Activated T-cell treated with anti-CD3 and anti-CD28 coated beads for 24 hours (primary cell): ENCODE measurements around the gene NPC1.
"Not testable (repeated sequence)": the region's sequence is repeated elsewhere in the genome, so short reads cannot be mapped to it uniquely, and the experiment has no call there.

Experiments used
- DNase-seq: peaks from one replicate; pipeline ENCODE4 v3.0.0-alpha.2; 2020; ENCODE audit warnings: low read depth

NPC1 gene

DNA sequence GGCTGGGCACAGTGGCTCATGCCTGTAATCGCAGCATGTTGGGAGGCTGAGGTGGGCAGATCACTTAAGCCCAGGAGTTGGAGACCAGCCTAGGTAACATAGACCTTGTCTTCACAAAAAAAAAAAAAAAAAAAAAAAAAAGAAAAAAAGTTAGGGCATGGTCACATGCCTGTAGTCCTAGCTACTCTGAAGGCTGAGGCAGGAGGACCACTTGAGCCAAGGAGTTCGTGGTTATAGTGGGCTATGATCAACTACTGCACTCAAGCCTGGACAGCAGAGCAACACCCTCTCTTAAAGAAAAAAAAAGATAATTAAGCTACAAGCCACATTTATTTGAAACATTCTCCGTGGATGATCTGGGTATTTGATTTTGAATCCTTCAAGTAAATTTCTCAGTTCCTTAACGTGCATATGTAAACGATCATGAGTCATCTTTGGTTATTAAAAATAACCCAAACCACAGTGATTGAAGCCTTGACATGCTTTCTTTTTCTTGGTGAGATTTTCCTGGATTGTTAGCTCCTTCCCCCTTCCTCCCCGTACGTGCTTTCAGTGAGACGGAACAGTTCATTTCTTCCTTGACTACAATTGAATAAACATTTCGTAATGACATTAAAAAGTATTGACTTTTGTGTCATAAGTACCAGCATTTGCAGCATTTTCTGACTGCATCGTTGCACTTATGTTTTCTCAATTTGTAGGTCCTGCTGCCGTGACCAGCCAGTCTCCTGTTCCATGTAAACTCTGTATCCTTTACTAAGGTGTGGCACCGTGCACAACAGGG, 62.7 kb downstream of the NPC1 start:
- no peak for DNase-seq

DNA sequence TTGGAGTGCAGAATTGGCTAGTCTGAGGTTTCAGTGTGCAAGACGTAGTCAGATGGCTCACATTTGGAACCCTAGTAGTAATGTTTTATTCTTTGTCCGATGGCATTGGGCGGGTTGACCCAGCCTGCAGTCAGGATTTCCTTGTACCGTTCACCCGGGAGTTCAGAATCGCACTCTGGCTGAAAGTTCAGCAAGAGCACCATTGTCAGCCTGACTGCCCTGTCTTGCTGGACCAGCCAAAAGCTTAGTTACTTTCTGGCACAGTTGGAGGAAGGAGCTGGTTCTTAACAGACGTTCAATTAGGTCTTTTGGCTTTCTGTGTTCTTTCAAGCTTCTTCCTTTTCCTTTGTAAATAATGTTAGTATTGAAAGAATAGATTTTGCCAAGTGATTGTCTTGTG, 64.4 kb downstream of the NPC1 start:
- DNase-seq = no peak

DNA sequence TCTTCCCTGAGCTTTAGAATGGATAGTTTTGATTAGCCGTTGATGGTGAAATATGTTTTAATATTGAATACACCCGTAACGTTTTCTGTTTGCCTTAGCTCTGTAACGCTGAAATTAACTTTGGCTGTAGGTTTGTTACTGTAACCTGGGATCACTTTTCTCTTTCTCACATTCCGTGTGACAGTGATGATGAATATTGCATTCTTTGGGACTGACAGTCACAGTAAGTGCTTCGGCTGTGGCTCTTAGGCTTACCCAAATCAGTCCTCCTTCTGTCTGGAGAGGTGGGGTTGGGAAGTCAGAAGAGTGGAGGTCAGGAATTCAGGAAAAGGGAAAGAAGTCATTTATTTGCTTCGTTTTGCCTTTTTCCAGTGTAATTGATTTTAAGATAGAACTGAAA, 65.0 kb downstream of the NPC1 start:
- DNase-seq = no peak

DNA sequence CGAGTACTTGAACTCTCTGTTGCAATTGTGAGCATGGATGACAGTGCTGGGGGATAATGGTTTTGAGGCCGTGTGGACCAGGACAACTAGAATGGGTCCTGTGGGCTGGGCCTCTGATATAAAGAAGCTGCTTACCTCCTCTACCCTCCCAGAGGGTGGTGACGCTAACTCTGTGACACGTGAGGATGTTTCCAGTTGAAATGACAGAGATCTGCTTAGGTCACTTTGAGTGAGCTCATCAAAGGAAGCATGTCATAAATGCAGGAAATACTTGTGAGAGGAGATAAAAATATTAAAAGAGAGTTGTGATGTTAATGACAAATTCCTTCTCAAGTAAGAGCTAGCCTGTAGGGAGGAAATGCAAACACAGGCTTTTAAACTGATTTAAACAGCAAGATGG, 66.6 kb downstream of the NPC1 start:
- DNase-seq = no peak

DNA sequence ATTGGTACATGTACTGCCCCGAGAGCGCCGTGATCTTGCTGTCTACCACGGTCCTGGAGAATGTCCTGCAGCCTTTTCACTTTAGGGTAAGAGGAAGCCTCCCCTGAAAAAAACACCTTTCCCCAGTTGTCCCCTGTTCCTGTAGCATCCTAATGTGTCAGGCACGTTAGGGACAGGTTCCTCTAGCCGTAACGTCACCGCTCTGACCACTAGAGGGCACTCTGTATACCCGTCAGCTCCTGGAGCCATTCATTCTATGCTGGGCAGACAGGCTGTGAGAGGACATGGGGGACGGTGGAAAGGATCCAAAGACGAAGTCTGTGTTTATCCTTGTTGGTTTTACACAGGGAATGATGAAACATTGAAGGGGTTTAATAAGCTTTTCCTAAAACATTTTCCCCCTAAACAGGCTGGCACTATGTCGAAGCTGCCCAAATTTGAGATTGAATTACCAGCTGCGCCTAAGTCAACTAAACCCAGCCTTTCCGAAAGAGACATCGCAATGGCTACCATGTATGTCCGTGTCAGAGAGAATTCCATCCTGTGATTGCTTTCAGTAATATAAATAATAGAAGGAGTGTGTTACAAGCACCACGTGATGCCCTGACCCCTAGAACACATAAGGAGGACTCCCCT, 70.3 kb downstream of the NPC1 start:
- DNase-seq = peak; percentile 66

DNA sequence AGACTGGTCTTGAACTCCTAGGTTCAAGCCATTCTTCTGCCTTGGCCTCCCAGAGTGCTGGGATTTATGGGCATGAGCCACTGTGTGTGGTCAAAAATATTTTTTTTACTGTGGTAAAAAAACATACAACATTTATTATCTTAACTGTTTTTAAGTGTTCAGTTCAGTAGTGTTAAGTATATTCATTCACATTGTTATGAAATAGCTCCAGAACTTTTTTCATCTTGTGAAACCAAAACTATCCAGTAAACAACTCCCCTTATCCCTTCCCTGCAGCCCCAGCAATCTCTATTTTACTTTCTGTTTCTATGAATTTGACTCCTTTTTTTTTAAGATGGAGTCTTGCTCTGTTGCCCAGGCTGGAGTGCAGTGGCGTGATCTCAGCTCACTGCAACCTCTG, 73.7 kb downstream of the NPC1 start:
- DNase-seq = no peak

DNA sequence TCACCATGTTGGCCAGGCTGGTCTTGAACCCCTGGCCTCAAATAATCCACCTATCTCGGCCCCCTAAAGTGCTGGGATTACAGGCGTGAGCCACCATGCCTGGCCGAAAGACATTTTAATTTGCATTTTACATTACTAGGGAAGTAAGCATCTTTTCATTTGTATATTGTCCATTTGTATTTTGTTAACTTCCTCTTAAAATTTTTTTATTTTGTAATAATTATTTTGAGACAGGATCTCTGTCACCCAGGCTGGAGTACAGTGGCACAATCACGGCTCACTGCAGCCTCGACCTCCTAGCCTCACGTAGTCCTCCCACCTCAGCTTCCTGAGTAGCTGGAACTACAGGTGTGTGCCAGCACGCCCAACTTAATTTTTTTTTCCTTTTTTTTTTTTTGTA, 74.1 kb downstream of the NPC1 start:
- DNase-seq = not testable (repeated sequence)

DNA sequence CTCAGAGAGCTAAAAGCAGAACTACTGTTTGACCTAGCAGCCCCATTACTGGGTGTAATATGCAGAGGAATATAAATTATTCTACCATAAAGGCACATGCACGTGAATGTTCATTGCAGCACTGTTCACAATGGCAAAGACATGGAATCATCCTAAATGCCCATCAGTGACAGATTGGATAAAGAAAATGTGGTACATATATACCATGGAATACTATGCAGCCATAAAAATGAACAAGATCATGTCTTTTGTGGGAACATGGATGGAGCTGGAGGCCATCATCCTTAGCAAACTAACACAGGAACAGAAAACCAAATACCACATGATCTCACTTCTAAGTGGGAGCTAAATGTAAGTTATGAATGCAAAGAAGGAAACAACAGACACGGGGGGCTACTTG, 75.4 kb downstream of the NPC1 start:
- DNase-seq = not testable (repeated sequence)

DNA sequence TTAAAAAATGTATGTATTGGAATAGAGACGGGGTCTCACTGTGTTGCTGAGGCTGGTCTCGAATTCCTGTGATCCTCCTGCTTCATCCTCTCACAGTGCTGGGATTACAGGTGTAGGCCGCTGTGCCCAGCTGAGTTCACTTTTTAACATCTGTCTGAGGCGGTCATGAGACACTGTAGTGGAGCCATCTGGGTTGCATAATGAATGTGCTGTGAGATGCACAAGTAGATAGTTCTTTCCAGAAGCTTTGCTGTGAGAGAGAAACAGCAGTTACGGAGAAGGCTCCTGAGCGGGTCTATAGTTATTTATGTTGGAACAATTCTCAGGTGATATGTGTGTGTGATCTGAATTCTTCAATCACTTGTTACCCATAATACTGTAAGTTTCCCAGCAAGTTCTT, 79.9 kb downstream of the NPC1 start:
- no peak for DNase-seq

DNA sequence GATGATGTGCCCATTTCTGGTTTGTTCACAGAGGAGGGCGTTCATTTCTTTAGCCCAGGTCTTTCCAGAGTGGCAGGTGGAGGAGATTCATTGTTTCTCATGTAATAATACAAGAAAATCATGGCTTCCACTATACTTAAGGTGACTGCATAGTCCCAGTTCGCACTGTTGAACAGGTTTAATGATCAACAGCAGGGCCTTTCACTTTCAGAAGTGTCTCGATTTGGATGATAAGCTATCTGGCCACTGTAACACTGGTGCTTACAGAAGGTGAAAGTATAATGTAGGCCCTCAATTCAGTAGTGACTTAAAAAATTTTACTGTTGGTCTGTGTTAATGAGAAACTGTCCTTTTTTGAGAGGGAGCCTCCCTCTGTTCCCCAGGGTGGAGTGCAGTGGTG, 81.6 kb downstream of the NPC1 start:
- DNase-seq = no peak

DNA sequence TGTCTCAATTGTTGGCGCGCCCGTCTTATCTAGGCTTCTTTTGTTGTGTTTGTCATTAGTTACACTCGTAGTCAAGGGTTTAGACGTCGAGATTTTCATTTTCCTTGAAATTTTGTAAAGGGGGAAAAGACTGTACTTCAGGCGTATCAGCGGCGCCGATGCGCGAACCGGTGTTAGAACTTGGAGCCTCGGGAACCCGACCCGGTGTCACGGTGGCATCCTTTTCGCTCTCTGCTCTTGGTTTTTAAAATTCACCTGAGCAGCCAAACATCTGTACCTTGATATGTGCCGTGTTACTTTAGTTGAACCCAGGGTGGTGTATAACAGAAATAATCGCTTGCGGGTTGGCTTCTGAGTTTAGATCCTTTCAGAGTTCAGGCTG, 82.4 kb downstream of the NPC1 start:
- no peak for DNase-seq

DNA sequence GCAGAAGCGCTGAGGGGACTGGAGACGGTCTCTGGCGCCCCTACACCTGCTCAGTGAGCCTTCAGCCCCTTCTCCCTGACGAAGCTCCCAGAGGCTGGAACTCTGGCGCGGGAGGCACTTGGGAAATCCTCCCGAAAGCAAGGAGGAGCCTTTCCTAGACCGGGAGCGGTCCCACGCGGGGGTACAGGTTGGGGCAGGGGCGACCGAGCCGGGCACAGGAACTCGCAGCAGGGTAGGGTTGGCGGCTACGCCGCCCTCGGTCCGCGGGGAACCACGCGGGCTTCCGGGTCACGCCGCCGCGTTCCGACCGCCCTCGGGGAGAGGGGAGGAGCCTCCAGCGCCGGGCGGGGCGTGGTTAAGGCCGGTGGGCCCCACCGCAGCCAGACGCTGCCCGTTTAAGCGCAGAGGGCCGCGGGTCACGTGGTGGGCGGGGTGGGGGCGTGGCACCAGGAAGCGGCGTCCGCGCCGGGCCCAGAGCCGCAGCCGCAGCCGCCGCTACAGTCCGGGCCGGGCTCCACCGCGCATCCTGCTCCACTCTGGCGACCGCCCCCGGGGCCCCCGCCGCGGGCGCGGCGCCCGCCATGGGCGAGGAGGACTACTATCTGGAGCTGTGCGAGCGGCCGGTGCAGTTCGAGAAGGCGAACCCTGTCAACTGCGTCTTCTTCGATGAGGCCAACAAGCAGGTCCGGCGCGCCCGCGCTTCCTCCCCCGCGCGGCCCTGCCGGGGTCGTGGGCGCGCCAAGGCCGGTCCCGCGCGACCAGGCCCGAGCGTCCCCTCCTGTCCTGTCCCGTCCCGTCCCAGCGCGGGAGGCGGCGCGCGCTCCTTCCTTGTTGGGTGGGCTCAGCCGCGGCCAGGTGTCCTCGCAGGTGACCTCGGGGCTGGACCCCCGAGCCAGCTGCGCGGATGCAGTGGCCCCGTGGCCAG, 83.0 kb downstream of the NPC1 start, which contains the start of gene RMC1:
TSS of gene RMC1 (plus strand) at position 474 of the 925 bp plus-strand sequence. CDS start at position 582, 108 bp downstream.
- DNase-seq = peak; percentile 98

DNA sequence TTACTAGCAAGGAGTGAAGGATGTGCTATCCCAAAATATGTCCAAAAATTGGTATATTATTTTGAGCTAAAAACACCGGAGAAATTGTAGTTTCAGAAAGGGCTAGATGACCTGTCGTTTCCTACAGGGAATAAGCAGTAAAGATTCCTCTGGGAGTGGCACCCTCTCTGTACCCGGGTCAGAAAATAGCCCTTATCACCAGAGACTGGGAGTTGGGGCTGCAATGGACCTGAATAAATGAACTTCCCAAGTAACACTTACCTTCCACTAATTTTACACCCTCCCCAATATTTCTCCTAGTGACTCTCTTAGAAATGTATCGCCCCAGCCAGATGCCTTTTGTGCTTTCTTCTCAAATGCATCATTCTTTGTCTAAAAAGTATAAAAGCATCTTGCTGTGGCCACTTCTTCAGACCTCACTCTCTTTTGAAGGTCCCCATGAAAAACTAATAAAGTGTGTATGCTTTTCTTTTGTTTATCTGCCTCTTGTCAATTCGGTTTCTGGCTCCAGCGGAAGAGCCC, 83.7 kb downstream of the NPC1 start:
- DNase-seq = no peak

DNA sequence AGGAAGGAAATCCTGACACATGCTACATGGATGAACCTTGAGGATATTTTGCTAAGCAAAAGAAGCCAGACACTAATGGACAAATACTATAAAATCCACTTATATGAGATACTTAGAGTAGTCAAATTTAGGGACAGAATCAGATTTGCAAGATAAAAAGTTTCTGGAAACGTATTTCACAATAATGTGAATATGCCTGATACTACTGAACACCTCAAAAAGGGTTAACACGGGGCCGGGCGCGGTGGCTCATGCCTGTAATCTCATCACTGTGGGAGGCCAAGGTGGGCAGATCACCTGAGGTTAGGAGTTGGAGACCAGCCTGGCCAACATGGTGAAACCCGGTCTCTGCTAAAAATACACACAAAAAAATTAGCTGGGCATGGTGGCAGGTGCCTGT, 84.7 kb downstream of the NPC1 start:
- DNase-seq = no peak

DNA sequence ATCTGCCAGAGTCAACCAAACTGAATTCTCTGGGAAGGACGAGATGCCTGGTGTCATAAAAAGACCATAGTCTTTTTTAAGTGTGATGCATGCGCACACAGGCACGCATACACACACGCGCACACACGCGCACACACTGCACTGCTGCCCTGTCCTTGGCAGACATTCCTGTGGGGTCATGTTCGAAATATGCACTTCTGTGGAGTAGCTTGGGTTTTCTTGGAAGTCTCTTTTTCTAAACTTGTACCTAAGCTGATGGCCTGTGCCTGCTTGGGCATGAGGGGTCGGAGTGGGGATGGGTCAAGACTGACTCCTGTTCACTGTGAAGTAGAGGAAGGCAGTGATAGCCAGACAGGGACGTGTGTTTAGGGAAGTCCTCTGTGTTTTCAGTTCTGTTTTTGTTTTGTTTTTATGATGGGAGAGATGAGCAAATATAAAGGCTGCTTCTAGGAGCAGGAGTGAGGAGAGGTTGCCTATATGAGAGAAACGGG, 87.0 kb downstream of the NPC1 start:
- DNase-seq = no peak

DNA sequence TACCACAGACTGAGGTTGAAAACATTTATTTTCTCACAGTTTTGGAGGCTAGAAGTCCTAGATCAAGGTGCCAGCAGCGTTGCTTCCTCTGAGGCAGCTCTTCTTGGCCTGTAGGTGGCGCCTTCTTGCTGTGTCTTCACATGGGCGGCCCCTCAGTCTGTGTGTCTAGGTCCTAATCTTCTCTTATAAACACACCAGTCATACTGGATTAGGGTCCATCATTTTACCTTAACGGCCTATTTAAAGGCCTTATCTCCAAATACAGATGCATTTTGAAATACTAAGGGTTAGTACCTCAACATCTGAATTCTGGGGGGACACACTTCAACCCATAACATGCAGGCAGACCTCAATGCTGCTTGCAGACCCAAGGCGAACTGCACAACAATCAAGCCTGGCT, 87.4 kb downstream of the NPC1 start:
- peak; percentile 68 for DNase-seq

DNA sequence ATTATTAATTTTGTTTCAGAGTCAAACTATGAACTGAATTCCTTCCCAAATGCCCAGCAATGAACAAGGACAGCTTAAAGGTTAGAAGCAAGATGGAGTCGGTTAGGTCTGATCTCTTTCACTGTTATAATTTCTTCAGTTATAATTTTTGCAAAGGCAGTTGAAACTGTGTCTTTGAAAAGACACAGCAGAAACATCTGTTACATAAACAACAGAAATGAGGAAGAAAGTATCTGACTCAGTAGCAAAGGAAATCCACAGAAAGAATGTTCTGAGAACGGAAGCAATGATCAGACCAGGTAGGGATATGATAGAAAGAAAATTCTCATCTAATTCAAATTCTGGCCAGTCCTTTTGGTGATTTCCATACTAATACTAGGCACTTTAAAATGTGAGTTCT, 88.2 kb downstream of the NPC1 start:
- DNase-seq = no peak

DNA sequence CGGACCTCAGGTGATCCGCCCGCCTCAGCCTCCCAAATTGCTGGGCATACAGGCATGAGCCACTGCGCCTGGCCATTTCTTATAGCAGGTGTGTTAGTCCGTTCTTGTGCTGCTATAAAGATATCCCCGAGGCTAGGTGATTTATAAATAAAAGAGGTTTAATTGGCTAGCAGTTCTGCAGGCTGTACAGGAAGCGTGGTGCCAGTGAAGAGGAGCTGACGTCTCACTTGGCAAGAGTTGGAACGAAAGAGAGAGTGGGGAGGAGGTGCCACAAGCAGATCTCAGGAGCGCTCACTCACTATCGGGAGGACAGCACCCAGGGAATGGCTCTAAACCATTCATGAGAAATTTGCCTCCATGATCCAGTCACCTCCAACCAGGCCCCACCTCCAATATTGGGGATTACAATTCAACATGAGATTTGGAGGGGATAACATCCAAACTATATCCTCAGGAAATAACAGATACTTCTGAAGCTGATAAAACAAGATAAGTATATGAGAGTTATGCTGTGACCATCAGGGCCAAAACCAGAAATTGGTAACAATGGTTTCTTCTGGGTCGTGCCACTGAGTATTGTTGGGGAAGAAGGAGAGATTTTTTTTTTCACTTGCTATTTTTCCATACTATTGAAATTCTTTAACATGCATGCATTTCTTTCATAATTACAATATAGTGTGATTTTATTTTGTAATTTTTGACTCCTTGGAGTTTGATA, 90.4 kb downstream of the NPC1 start:
- DNase-seq = no peak

DNA sequence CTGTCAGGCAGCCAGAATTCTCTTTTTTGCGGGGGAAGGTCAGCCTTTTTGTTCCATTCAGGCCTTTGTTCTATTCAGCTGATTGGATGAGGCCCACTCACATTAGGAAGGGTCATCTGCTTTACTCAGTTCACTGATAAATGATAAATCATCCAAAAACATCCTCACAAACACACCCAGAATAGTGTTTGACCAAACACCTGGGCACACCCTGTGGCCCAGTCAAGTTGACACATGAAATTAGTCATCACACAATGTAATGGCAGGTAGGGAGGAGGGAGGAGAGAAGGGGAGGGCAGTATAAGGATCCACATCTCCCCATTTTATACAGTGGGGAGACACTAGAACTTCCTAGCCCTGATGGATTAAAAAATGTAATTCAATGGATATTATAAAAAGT, 91.3 kb downstream of the NPC1 start:
- no peak for DNase-seq

DNA sequence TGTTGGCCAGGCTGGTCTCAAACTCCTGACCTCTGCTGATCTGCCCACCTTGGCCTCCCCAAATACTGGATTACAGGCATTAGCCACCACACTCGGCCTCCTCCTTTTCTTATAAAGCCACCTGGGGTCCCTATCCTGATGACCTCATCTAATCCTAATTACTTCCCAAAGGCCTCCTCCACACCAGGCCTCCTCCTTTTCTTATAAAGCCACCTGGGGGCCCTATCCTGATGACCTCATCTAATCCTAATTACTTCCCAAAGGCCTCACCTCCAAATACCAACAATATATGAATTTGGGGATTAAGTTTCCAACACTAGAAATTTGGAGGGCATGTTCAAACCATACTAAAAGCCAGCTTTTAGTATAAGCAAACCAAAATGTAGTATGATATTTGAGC, 92.7 kb downstream of the NPC1 start:
- no peak for DNase-seq

DNA sequence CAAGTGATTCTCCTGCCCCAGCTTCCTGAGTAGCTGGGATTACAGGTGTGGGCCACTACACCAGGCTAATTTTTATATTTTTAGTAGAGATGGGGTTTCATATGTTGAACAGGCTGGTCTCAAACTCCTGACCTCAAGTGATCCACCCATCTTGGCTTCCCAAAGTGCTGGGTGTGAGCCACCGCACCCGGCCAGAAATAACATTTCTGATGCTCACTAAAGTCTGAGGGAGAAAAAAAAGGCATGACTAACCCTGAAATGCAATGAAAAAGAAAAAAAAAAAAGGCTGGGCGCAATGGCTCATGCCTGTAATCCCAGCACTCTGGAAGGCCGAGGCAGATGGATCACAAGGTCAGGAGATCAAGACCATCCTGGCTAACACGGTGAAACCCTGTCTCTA, 96.7 kb downstream of the NPC1 start:
- not testable (repeated sequence) for DNase-seq
